GM21360 (cell line): Measurements from ENCODE around the gene SLC29A3.
"Not testable (repeated sequence)": the region's sequence is repeated elsewhere in the genome, so short reads cannot be mapped to it uniquely, and the experiment has no call there.

Experiments used
- ATAC-seq: cut with Tn5 transposase; IDR thresholded peaks from one replicate; pipeline ENCODE4 v1.9.1; 2021; ENCODE audit warnings: mild to moderate bottlenecking, moderate library complexity; ENCODE audit not compliant: unreplicated experiment

Gene SLC29A3

DNA sequence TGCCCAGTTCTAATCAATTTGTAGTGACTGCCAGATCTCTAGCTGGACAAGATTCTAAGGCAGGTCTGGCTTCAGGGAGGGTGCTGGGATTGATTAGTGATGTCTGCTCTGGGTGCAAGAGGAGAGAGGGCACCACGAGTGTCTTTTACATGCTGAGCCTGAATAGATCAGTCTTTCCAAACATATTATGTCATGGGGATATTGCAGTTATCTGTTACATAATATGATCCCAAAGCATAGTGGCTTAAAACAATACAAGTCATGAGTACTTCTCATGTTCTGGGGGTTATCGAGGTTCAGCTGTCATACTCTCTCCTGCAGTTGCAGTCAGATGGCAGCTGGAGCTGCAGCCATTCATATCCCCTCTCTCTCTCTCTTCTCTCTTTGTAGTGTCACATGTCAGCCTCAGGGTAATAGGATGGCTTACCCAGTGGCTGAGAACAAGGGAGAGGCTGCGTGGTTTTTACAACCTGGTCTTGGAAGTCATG lies 26.0 kb downstream of the SLC29A3 start:
- ATAC-seq: no peak

- ATAC-seq: no peak
Measured at GRCh38 chr10:71345694-71346093, 26.6 kb downstream of the SLC29A3 start.

DNA sequence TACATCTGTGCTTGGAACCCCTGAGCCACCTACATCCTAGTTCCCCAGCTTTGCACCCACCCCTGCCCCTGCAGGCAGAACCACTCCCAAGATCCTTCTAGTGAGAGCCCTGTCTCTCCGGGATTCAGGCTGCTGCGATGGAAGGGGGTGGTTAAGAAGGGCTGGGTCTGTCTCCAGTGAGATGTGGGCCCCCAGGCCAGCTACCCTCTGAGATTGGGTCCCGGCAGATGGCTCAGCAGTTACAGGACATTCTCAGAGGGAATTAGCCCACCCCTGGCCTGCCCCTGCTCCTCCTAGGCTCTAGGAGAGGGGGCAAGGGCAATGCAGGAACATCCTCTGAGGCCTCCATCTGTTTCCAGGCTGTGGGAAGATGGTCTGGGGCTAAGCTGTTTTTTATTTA lies 27.7 kb downstream of the SLC29A3 start:
- ATAC-seq: no peak

DNA sequence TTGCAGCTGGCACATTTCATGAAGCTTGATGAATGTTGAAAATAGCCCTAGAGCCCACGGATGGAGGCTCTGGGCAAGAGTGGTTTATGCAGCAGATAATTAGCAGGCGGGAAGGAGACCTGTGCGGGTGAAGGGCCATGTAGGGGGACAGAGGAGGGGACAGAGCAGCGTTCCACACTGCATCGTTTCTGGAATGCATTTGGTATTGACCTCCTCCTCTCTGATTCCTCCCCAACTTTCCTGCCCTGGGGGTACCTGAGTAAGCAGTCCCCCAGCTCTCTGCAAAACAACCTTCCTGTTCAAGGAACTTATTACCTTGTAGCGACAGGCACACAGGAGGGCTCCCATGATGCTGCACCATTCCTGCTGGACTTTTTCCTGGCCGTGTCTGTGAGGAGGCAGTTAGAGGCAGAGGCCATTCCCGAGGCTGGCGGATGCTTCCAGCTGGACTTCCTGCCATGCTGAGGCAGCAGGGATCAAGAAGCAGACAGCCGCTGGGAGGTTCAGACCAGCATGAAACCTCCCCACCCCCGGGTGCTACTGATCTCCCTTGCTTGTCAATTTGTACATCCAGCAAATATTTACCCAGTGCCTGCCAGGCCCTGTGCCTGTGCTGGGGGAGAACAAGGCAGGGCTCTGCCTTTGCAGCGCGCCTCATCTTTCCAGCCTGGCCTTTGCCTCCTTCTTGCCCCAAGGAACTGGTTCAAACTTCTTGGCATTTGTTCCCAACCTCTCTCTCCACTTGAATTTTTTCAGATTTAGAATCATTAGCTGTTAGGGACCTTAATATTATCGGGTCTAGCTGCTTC lies 28.7 kb downstream of the SLC29A3 start:
- no peak for ATAC-seq

DNA sequence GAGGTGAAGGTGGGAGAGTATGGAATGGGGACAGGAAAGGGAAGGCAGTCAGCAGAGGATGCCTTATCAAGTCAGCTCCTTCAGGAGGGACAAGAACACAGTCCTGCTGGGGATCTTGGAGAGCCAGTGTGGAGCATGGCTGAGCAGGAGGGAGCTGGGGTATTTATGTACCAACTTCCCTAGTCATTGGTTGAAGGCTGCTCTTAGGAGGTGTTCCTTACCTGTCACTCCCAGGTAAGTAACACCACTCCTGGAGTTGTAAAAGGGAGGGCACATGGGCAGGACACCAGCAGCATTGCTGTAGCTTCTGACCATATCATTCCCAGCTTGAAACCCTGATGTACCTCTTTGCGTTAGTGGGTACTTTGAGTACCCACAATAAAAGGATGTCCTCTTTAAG lies 29.8 kb downstream of the SLC29A3 start:
- ATAC-seq: no peak

- no peak for ATAC-seq
Measured at GRCh38 chr10:71349406-71349805, 30.3 kb downstream of the SLC29A3 start.

- ATAC-seq: no peak
Measured at GRCh38 chr10:71351087-71351486, 32.0 kb downstream of the SLC29A3 start.

- no peak for ATAC-seq
Measured at GRCh38 chr10:71351628-71352319, 32.7 kb downstream of the SLC29A3 start.

GRCh38 chr10:71353639-71354038 lies 34.6 kb downstream of the SLC29A3 start:
- no peak for ATAC-seq

DNA sequence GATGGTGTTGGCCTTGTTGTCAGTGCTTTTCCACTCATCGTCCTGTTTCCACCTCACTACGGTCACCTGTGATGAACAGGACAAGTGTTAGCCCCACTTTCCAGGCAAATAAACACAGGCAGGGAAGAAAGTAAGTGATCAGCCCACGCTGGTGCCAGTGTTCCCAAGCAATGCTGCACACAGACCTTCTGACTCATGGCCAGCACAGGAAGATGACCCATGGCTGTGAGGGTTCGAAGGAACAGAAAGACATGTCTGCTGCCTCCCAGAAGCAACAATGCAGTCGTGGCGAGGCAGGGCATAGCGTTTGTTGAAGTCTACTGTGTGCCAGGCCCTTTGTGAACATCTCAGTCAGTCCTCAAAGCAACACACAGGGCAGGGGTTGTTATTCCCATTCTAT lies 35.7 kb downstream of the SLC29A3 start:
- ATAC-seq: no peak

GRCh38 chr10:71355886-71356285 lies 36.8 kb downstream of the SLC29A3 start:
- ATAC-seq: no peak

DNA sequence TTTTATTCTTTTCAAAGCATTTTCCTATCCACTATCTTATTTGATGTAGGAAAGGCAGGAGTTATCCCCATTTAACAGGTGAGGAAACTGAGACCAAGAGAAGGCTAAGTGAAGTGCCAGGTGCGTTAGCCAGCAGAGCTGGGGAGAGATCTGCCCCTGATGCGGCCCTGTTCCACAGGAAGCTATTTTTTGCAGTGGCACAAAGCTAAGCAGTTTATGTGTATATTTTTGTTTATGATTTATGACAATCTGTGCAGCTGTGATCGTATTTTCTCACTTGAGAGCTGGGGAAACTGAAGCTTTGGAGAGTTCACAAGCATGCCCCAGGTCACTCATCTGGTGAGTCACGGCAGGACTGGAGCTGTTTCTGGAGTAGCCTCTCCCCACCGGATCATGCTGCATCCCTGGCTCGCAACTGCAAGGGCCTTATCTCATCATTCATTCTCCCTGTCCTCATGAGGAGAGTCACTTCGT lies 38.8 kb downstream of the SLC29A3 start:
- ATAC-seq: no peak

GRCh38 chr10:71358277-71358676 lies 39.2 kb downstream of the SLC29A3 start:
- ATAC-seq: no peak

- ATAC-seq: not testable (repeated sequence)
Measured at GRCh38 chr10:71358906-71359305, 39.8 kb downstream of the SLC29A3 start.

- ATAC-seq: no peak
Measured at GRCh38 chr10:71359364-71360046, 40.4 kb downstream of the SLC29A3 start.

GRCh38 chr10:71360735-71361134 lies 41.7 kb downstream of the SLC29A3 start:
- no peak for ATAC-seq

- no peak for ATAC-seq
Measured at GRCh38 chr10:71361581-71361980, 42.5 kb downstream of the SLC29A3 start.

GRCh38 chr10:71362141-71362540 lies 43.1 kb downstream of the SLC29A3 start:
- ATAC-seq: no peak

DNA sequence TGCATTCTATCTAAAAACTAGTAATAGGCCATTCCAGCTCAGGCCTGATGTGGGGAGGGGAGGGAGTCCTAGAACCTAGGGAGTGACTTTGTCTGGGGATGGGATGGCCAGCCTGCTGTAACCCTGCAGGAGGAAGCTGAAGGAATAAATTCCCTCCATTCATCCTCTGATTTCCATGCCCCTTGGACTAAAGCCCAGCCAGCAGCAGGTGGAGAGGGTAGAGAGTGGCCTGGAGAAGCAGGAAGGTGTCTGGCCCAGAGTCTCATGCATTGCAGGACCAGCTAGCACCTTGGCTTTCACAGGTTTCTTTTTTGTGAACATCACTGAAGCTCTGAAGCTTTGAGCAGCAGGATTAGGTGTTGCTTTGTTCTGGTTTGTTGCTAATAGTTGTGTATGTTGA lies 44.9 kb downstream of the SLC29A3 start:
- no peak for ATAC-seq

- ATAC-seq: no peak
Measured at GRCh38 chr10:71365366-71365765, 46.3 kb downstream of the SLC29A3 start.

DNA sequence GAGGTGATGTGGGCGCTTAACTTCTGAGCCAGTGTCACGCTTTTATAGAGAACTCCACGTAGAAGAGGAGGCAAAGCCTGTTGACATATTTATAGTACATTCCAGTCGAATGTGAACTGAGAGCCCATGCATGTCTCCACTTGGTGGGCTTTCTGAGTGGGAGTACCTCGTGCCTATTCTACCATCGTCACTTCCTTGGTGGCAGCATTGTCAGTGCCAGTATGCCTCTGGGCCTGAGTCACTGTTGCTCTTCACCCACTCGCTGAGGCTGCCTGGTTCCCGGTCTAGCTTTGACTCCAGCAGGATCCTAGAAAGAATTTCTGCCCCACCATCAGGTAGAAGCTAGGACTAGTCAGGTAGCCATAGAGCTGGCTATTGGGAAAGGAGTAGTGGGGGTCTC lies 47.6 kb downstream of the SLC29A3 start:
- ATAC-seq: no peak

DNA sequence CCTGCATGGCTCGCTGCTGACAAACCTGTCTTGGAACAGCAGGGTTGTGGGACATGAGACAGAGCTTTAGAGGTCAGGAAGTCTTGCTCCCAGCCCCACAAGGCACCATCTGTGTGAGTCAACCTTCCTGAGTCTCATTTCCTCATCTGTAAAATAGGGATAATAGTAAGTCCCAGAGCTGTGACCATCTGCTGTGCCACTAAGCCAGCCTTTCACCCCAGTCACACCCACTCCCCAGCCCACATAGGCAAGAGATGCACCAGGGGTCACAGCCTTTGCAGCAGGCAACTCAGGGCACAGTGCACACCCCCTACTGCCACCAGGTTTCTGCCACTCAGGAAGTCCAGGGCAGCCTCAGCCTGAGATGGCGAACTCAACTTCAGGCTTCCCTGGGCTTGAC lies 48.2 kb downstream of the SLC29A3 start:
- ATAC-seq: no peak
